Endothelial cell (in vitro differentiated cells): ENCODE measurements around the gene C11orf21. TPM values are rescaled to one million over a fixed set of nuclear protein-coding genes. Genes with fewer than 3 reads are reported as not detected.

Source experiments
- DNase-seq: peaks from one replicate; pipeline ENCODE4 v3.0.0; 2021; ENCODE audit warnings: low spot score
- H3K27ac Mint-ChIP-seq: one replicate; pipeline ENCODE4 v1.8.0; 2021; ENCODE audit warnings: mixed read lengths, inconsistent platforms; ENCODE audit not compliant: unreplicated experiment
- H3K27me3 Mint-ChIP-seq: one replicate; pipeline ENCODE4 v1.8.0; 2021; ENCODE audit warnings: mild to moderate bottlenecking, moderate library complexity, mixed read lengths, inconsistent platforms; ENCODE audit not compliant: unreplicated experiment
- H3K36me3 Mint-ChIP-seq: one replicate; pipeline ENCODE4 v1.8.0; 2021; ENCODE audit warnings: mild to moderate bottlenecking, low read depth, mixed read lengths, inconsistent platforms; ENCODE audit not compliant: unreplicated experiment
- H3K4me1 Mint-ChIP-seq: one replicate; pipeline ENCODE4 v1.8.0; 2021; ENCODE audit warnings: mild to moderate bottlenecking, mixed read lengths, inconsistent platforms; ENCODE audit not compliant: unreplicated experiment
- H3K4me3 Mint-ChIP-seq: one replicate; pipeline ENCODE4 v1.8.0; 2021; ENCODE audit warnings: mild to moderate bottlenecking, mixed read lengths, inconsistent platforms; ENCODE audit not compliant: unreplicated experiment
- H3K9me3 Mint-ChIP-seq: one replicate; pipeline ENCODE4 v1.8.0; 2021; ENCODE audit warnings: mixed read lengths, inconsistent platforms; ENCODE audit not compliant: unreplicated experiment
- total RNA-seq: library from RNA; stranded (reverse); fragmentation: NEBNext Ultra II Directional; extraction: Animal tissue kit (Norgen Biotek cat#: 25700); gene quantifications from one replicate; pipeline ENCODE4 v1.2.1, GENCODE V29; 2021; ENCODE audit not compliant: unreplicated experiment
- TF ChIP-seq, protein P1 (sequence below): fragments of 200-600 bp; sonication (generic); IDR thresholded peaks from one replicate; pipeline ENCODE4 v1.5.0; 2021; ENCODE audit warnings: antibody characterized with exemption; ENCODE audit not compliant: unreplicated experiment

The C11orf21 gene
- total RNA-seq, 1 donor from 2014 or later: 0.13 TPM

- Mint-ChIP-seq H3K9me3 (no peaks in the 10 kb centered on the region), H3K4me1 (peaks cover 9% of the 10 kb centered on the region), H3K27ac (no peak overlapping the region), H3K27me3 (peaks cover 3% of the 10 kb centered on the region), H3K4me3 (no peak overlapping the region), H3K36me3 (no peaks in the 10 kb centered on the region)
- DNase-seq: no peak
- TF ChIP-seq, protein P1, sequence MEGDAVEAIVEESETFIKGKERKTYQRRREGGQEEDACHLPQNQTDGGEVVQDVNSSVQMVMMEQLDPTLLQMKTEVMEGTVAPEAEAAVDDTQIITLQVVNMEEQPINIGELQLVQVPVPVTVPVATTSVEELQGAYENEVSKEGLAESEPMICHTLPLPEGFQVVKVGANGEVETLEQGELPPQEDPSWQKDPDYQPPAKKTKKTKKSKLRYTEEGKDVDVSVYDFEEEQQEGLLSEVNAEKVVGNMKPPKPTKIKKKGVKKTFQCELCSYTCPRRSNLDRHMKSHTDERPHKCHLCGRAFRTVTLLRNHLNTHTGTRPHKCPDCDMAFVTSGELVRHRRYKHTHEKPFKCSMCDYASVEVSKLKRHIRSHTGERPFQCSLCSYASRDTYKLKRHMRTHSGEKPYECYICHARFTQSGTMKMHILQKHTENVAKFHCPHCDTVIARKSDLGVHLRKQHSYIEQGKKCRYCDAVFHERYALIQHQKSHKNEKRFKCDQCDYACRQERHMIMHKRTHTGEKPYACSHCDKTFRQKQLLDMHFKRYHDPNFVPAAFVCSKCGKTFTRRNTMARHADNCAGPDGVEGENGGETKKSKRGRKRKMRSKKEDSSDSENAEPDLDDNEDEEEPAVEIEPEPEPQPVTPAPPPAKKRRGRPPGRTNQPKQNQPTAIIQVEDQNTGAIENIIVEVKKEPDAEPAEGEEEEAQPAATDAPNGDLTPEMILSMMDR: no peak
These were observed 1.3 kb upstream of the C11orf21 start for GRCh38 chr11:2302896-2303626.

GRCh38 chr11:2302306-2302895 lies 683 bp upstream of the C11orf21 start:
- H3K9me3 Mint-ChIP-seq: no peaks in the 10 kb centered on the region
- no peak overlapping the region for H3K27ac Mint-ChIP-seq
- H3K27me3 Mint-ChIP-seq: peaks cover 6% of the 10 kb centered on the region
- no peak for DNase-seq
- TF ChIP-seq, protein P1: no peak
- H3K36me3 Mint-ChIP-seq: no peaks in the 10 kb centered on the region
- no peak overlapping the region for H3K4me3 Mint-ChIP-seq
- H3K4me1 Mint-ChIP-seq: peaks cover 9% of the 10 kb centered on the region

GRCh38 chr11:2300936-2301630 lies 635 bp downstream of the C11orf21 start:
- Mint-ChIP-seq H3K4me1 (peaks cover 4% of the 10 kb centered on the region), H3K9me3 (no peaks in the 10 kb centered on the region), H3K36me3 (no peaks in the 10 kb centered on the region), H3K27me3 (peaks cover 9% of the 10 kb centered on the region), H3K27ac (no peak overlapping the region), H3K4me3 (no peak overlapping the region)
- TF ChIP-seq, protein P1: no peak
- no peak for DNase-seq

DNA sequence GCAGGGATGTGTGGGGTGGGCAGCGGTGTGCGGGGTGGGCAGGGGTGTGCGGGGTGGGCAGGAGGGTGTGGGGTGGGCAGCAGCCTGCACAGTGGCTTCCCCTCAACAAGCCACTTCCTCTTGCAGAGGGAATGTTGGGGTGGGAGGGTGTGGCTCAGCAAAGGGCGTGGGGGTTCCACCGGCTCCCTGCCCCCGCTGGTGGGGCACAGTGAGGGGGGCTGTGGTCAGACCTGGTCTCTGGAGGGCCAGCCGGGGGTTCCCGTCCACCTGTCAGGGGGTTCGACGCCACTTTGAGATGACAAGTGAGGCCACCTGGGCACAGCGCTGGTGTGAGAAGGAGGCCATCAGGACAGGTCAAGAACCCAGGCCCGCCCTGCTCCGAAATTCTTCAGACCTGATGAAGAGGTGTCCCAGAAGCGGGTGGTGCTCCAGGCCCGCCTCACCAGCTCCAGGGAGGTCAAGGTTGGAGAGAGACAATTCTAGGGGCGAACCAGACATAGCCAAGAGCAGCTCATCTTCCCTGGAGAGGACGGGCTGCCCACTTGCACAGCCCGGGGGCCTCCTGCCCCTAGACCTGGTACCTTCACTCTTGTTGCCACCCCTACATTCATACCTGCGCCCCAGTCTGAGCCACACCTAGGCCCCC lies 1.3 kb downstream of the C11orf21 start:
- TF ChIP-seq, protein P1: no peak
- Mint-ChIP-seq H3K36me3 (no peaks in the 10 kb centered on the region), H3K27me3 (peaks cover 9% of the 10 kb centered on the region), H3K4me3 (no peak overlapping the region), H3K4me1 (no peaks in the 10 kb centered on the region), H3K27ac (no peak overlapping the region), H3K9me3 (no peaks in the 10 kb centered on the region)
- DNase-seq: no peak
